Activated B cell treated with CpG ODN at 0.5 μM for 24 hours (primary cell): Measurements from ENCODE around the gene ABL1. TPM values are rescaled to one million over a fixed set of nuclear protein-coding genes. Genes with fewer than 3 reads are reported as not detected.

Experiments used
- ATAC-seq: fragments of 200-7000 bp; cut with Tn5 transposase; one replicate; pipeline ENCODE4 v1.10.0; 2021; ENCODE audit warnings: low read depth, mild to moderate bottlenecking, moderate library complexity
- CTCF ChIA-PET: fragments of 350-600 bp; sonication (Branson Sonifier 250); formaldehyde crosslinking; loops from one replicate; lab custom pipeline; 2021; ENCODE audit warnings: antibody characterized with exemption; lab: Charles Lee
- POLR2A ChIA-PET: fragments of 350-600 bp; sonication (Branson Sonifier 250); formaldehyde crosslinking; loops from one replicate; lab custom pipeline; 2021; ENCODE audit warnings: antibody characterized with exemption; lab: Charles Lee
- DNase-seq: peaks from one replicate; pipeline ENCODE4 v3.0.0; 2022
- H3K27ac Mint-ChIP-seq: one replicate; pipeline ENCODE4 v1.8.0; 2020; ENCODE audit warnings: mixed read lengths
- H3K27me3 Mint-ChIP-seq: one replicate; pipeline ENCODE4 v1.8.0; 2021; ENCODE audit warnings: mixed read lengths
- H3K36me3 Mint-ChIP-seq: one replicate; pipeline ENCODE4 v1.8.0; 2021; ENCODE audit warnings: low read depth, mixed read lengths
- H3K4me1 Mint-ChIP-seq: one replicate; pipeline ENCODE4 v1.8.0; 2021; ENCODE audit warnings: mixed read lengths
- H3K4me3 Mint-ChIP-seq: one replicate; pipeline ENCODE4 v1.8.0; 2020; ENCODE audit warnings: mild to moderate bottlenecking, mixed read lengths
- H3K9me3 Mint-ChIP-seq: one replicate; pipeline ENCODE4 v1.8.0; 2020; ENCODE audit warnings: mixed read lengths
- CTCF ChIP-seq: fragments of 200-600 bp; IDR thresholded peaks from one replicate; pipeline ENCODE4 v1.8.0; 2022; ENCODE audit warnings: antibody characterized with exemption, mild to moderate bottlenecking
- intact Hi-C: fragments of 100-400 bp; cut with micrococcal nuclease; formaldehyde crosslinking; loops from one replicate; pipeline ENCODE4 v1.15.1; 2024
- total RNA-seq: library from RNA; stranded (reverse); gene quantifications from 2 replicates; pipeline ENCODE4 v1.2.3, GENCODE V29; 2022

ABL1 gene
- total RNA-seq, 1 donor from 2014 or later, result 41.6 TPM

- intact Hi-C loops, result no loop called here
- Mint-ChIP-seq H3K27ac (no peak overlapping the region), H3K36me3 (no peaks in the 10 kb centered on the region), H3K4me3 (no peak overlapping the region), H3K27me3 (peaks cover 44% of the 10 kb centered on the region), H3K4me1 (peaks cover 26% of the 10 kb centered on the region), H3K9me3 (no peaks in the 10 kb centered on the region)
- ATAC-seq (no peak), DNase-seq (no peak)
- POLR2A ChIA-PET, result no interaction called here
- TF ChIP-seq CTCF, result no peak
- CTCF ChIA-PET, result no interaction called here
These were observed 95.2 kb downstream of the ABL1 start for GRCh38 chr9:130930132-130930803.

- no peak overlapping the region for H3K4me3 Mint-ChIP-seq
- H3K9me3 Mint-ChIP-seq, result no peaks in the 10 kb centered on the region
- TF ChIP-seq CTCF, result no peak
- H3K4me1 Mint-ChIP-seq, result peaks cover 23% of the 10 kb centered on the region
- intact Hi-C loops, result no loop called here
- POLR2A ChIA-PET, result interaction anchor here (0.6 kb wide), 1 partner anchor 1479 kb away, joined by 3 read pairs; the partner anchor contains the start of gene CFAP77
- H3K27ac Mint-ChIP-seq, result no peak overlapping the region
- ATAC-seq (no peak), DNase-seq (no peak)
- H3K27me3 Mint-ChIP-seq, result peaks cover 43% of the 10 kb centered on the region
- no peaks in the 10 kb centered on the region for H3K36me3 Mint-ChIP-seq
- CTCF ChIA-PET, result no interaction called here
These were observed 95.8 kb downstream of the ABL1 start for GRCh38 chr9:130930804-130931349.

GRCh38 chr9:130931508-130932254 is 96.6 kb downstream of the ABL1 start:
- H3K36me3 Mint-ChIP-seq, result no peaks in the 10 kb centered on the region
- ChIA-PET POLR2A (interaction anchor here (0.6 kb wide), 2 partner anchors 1479 to 1792 kb away, joined by 3 to 6 read pairs; partner anchors contain the start of gene CFAP77), CTCF (no interaction called here)
- TF ChIP-seq CTCF, result no peak
- H3K27me3 Mint-ChIP-seq, result peaks cover 48% of the 10 kb centered on the region
- intact Hi-C loops, result no loop called here
- peaks cover 19% of the 10 kb centered on the region for H3K4me1 Mint-ChIP-seq
- H3K9me3 Mint-ChIP-seq, result no peaks in the 10 kb centered on the region
- no peak overlapping the region for H3K27ac Mint-ChIP-seq
- H3K4me3 Mint-ChIP-seq, result no peak overlapping the region
- ATAC-seq (peak; percentile 55), DNase-seq (no peak)

GRCh38 chr9:130932255-130933079 is 97.4 kb downstream of the ABL1 start:
- TF ChIP-seq CTCF, result no peak
- CTCF ChIA-PET, result no interaction called here
- Mint-ChIP-seq H3K27ac (no peak overlapping the region), H3K4me3 (no peak overlapping the region), H3K36me3 (no peaks in the 10 kb centered on the region), H3K4me1 (peaks cover 21% of the 10 kb centered on the region), H3K9me3 (no peaks in the 10 kb centered on the region), H3K27me3 (peaks cover 53% of the 10 kb centered on the region)
- DNase-seq, result no peak
- POLR2A ChIA-PET, result no interaction called here
- intact Hi-C loops, result no loop called here
- no peak for ATAC-seq
